HG03175 (cell line): ENCODE results near the gene NCKAP5L.
A peak's percentile ranks its signal among the peaks of the same experiment; 100 is the strongest.
"Not testable (repeated sequence)": the region's sequence is repeated elsewhere in the genome, so short reads cannot be mapped to it uniquely, and the experiment has no call there.

ENCODE experiments used
- ATAC-seq: cut with Tn5 transposase; IDR thresholded peaks from one replicate; pipeline ENCODE4 v1.9.1; 2021; ENCODE audit warnings: mild to moderate bottlenecking, moderate library complexity; ENCODE audit not compliant: unreplicated experiment

Gene NCKAP5L

DNA sequence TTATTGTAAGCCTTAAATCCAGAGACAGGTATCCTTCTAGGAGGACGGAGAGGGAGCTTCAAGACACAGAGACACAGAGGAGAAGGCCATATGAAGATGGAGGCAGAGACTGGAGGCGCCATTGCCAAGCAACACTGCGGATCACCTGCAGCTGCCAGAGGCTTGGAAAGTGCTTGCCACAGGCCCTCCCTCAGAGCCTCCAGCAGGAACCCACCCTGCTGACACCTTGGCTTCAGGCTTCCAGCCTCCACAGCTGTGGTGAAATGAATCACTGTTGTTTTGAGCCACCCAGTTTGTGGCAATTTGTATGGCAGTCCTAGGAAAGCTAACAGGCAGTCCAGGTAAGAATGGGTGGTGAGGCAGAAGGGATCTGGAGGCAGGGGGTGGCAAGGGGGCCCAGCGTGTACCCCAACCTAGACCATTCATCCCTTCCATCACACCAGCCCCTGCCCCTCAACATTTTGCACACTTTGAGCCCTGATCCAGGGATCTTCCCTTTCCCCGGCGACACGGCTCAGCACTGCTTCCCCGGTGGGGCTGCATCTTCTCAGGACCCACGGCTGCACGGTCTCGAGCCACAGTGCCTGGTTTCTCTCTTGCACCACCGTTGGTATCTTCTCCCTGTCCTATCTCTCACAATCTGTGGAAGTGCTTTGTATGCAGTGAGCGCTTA is 37.0 kb upstream of the NCKAP5L start:
- no peak for ATAC-seq

DNA sequence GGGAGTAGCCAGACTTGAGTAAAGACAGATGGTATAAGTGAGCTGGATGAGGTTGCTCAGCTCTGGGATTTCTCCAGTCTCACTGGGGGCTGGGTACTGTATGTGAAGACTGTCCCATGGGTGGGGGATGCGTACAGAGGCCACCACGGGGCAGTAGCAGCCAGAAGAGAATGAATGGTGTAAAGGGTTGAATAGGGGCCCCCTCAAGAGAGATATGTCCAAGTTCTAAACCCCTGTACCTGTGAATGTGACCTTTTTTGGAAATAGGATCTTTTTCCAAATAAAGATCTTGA is 36.5 kb upstream of the NCKAP5L start:
- no peak for ATAC-seq

GRCh38 chr12:49863946-49864797 is 36.0 kb upstream of the NCKAP5L start:
- no peak for ATAC-seq

- ATAC-seq = not testable (repeated sequence)
These were observed 32.7 kb upstream of the NCKAP5L start for GRCh38 chr12:49860921-49861320.

- ATAC-seq = not testable (repeated sequence)
These were observed 27.7 kb upstream of the NCKAP5L start for GRCh38 chr12:49855890-49856289.

GRCh38 chr12:49854976-49855375 is 26.8 kb upstream of the NCKAP5L start:
- ATAC-seq = no peak

GRCh38 chr12:49853671-49854070 is 25.5 kb upstream of the NCKAP5L start:
- ATAC-seq = no peak

- ATAC-seq = no peak
These were observed 18.9 kb upstream of the NCKAP5L start for GRCh38 chr12:49847161-49847560.

DNA sequence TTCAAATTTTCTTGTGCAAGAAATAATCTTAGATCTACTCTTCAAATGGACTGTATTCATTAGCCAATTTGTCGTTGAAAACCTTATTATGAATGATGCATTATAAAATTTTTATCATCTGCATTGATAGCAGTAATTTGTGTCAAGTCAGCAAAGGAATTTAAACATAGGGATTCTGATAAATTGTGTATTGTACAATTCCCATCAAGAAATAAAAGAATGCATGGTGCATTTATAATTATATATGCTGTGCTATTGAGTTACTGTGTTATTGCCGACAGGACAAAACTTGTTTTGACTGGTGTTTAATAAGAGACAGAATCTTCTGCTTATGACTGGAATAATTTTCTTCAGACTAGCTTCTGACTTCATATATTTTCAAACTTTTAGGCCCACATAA is 17.8 kb upstream of the NCKAP5L start:
- no peak for ATAC-seq

DNA sequence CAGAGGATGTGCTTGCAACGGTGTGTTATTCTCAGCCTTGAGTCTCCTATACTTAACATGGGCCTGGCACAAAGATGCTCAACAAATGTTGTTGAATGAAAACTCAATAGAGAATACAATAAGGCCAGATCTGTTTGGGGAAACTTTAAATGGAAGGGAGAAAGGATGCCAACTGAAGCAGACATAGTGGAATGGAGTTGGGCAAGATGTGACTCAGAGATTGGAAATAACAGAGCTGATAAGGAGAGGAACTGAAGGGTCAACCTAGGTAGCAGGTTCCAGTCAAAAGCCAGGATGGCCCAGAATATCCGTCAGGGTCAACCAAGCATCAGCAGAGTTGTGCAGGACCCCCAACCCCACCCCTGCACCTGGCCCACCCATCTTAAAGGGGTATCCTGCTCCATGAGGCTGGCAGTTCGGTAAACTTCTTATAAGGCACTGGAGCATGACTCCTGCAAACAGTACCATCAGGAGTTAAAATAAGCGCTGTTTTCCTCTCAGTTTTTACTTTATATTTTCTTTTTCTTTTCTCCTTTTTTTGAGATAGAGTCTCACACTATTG is 15.7 kb upstream of the NCKAP5L start:
- ATAC-seq = no peak

GRCh38 chr12:49843411-49843810 is 15.2 kb upstream of the NCKAP5L start:
- ATAC-seq = no peak

DNA sequence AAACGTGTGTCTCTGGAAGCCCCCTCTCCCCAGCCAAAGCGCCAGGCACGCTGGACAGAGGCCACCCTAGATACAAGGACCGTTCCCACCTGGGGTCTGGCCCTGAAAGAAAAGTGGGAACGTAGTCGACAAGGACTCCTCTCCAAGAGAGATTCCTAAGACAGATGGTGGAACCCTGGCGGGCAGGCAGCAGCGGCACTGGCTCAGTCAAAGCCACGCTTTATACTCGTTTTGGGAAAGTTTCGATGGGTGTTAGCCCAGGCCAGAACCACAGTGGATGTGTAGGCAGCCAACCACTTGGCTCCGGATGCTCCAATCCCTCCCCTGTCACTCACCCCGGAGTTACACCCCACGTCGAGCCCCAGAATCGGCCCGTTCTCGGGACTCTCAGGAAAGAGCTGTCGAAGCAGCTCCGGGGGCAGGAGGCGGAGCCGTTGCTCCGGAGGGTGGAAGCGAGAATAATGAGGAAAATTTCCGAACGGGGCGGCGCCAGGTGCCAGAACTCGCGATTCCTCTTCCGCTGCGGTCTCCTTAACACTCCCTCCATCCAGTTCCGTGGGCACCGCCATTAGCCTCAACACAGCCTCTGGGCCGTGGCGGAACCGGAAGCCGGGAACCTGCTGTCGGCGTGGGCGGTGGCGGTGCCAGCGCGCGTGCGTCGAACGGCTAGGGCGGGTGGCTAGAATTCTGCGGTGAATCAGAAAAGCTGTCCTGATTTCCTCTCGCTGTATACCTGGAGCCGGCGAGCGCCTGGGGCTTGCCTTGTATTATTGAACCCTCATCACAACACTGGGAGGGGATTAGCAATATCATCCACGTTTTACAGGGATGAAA is 14.5 kb upstream of the NCKAP5L start, which contains the start of gene BCDIN3D:
Gene BCDIN3D, minus strand, starts transcription at position 588 of the 834 bp plus-strand sequence. Its CDS starts 19 bp downstream, at position 569.
- peak; percentile 87 for ATAC-seq

- no peak for ATAC-seq
These were observed 10.9 kb upstream of the NCKAP5L start for GRCh38 chr12:49838973-49839633.

- ATAC-seq = no peak
These were observed 4.7 kb upstream of the NCKAP5L start for GRCh38 chr12:49832836-49833421.

- ATAC-seq = no peak
These were observed 3.5 kb upstream of the NCKAP5L start for GRCh38 chr12:49831717-49832116.

GRCh38 chr12:49827401-49828099 is 663 bp downstream of the NCKAP5L start:
- no peak for ATAC-seq

DNA sequence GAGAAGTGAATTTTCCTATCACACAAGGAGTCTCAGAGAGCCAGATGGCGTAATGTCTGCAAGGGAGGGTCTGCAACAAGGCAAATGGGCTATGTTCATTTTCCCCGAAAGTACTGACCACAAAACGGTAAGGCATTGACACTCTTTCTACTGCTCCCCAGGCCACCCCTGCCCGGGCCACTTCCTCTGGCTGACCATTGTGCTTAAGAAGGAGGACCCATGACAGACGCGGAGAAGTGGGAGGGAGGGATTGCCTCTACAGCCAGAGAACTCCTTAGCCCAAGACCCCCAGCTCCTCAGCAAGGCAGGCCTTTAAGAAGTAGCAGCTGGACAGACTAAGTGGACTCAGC is 1.2 kb downstream of the NCKAP5L start:
- ATAC-seq = no peak

DNA sequence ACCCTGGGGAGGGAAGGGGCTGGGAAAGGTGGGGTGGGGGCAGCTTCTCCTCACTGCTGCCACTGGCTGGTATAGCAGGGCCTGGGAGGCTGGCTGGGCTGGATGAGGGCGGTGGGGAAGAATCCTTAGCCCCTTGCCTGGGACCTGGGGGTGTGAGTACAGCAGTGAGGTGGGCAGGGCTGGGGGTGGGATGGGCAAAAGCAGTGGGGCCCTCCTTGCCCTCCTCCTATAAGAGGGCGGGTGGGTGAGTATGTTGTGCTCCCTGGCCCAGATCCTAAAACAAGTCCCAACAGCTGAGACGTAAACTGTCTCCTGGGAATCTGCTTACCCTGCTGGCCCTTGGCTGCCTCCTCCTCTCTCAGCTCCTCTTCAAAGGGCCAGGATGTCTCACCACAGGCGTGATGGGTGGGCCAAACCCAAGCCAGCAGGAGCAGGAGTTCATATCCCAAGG is 2.2 kb downstream of the NCKAP5L start:
- no peak for ATAC-seq

DNA sequence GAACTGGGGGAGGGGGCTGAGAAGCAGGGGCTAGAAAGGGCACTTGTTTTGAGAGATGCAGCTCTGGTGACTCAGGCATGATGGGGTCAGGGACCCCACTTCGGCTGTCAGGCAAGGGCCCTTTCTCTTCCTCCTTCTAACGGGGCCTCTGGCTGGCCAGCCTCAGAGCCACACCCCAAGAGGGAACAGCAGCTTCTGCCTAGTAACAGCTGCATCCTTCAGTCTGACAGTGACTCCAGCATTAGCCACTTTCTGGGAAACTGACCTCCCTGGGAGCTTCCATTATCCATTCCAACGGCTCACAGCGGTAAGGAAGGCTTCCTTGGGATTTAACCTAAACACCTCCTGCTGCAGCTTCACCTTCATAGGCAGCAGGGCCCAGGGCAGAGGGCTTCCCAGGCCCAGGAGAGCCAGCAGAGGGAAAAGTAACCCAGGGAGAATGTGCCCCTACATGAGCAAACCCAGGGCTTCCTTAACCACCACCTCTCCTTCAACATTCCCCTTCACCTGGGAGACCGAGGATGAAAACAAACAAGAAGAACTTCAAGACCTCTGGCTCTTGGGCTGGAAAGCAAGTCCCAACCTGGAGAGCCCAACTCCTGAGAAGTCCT is 2.7 kb downstream of the NCKAP5L start:
- ATAC-seq = no peak
